Measurements from ENCODE around the gene TMPRSS9. TPM values are rescaled to one million over a fixed set of nuclear protein-coding genes. Genes with fewer than 3 reads are reported as not detected.
A peak's percentile ranks its signal among the peaks of the same experiment; 100 is the strongest.

TMPRSS9 gene
- total and polyA plus RNA-seq, 2 of the 13 experiments (the other 11 are each of a cell fraction or from before 2014, with no cell fraction given), result 2.5 to 5.2 TPM

DNA sequence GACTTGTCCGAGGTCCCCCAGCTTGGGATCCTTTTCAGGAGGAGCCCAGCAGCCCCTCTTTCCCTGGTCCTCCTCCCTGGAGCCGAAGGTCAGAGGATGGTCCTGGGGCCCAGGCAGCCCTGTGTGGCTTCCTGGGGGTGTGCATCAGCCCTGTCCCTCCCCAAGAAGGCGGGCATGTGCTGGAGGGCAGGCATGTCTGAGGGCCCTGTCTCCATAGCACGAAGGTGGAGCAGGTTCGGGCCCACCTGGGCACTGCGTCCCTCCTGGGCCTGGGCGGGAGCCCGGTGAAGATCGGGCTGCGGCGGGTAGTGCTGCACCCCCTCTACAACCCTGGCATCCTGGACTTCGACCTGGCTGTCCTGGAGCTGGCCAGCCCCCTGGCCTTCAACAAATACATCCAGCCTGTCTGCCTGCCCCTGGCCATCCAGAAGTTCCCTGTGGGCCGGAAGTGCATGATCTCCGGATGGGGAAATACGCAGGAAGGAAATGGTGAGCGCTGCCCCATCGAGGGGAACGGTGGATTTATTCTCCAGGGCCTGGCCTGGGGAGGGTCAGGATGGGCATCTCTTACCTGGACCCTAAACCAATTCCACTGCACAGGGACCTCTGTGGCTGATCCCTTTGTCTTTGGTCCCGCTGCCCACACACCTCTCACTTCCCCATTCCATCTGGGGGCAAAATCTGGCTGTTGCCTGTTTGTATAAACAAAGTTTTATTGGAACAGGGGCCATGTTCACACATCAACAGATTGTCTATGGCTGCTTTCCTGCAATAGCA lies 56.4 kb downstream of the TMPRSS9 start (continued):
- no peak for TF ChIP-seq TEAD2 (CRISPR knock-in tag; IDR thresholded peaks at IDR 0.05)
- TF ChIP-seq, protein P1, sequence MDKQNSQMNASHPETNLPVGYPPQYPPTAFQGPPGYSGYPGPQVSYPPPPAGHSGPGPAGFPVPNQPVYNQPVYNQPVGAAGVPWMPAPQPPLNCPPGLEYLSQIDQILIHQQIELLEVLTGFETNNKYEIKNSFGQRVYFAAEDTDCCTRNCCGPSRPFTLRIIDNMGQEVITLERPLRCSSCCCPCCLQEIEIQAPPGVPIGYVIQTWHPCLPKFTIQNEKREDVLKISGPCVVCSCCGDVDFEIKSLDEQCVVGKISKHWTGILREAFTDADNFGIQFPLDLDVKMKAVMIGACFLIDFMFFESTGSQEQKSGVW (CRISPR knock-in tag; IDR thresholded peaks at IDR 0.05; ENCODE audit: borderline replicate concordance), result no peak
- TF ChIP-seq, protein P2, sequence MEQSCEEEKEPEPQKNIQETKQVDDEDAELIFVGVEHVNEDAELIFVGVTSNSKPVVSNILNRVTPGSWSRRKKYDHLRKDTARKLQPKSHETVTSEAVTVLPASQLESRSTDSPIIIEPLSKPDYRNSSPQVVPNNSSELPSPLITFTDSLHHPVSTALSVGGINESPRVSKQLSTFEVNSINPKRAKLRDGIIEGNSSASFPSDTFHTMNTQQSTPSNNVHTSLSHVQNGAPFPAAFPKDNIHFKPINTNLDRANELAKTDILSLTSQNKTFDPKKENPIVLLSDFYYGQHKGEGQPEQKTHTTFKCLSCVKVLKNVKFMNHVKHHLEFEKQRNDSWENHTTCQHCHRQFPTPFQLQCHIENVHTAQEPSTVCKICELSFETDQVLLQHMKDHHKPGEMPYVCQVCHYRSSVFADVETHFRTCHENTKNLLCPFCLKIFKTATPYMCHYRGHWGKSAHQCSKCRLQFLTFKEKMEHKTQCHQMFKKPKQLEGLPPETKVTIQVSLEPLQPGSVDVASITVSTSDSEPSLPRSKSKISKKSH (CRISPR knock-in tag; IDR thresholded peaks at IDR 0.05; ENCODE audit: borderline replicate concordance), result no peak
- TF ChIP-seq ISX (CRISPR knock-in tag; conservative IDR thresholded peaks at IDR 0.05), result no peak
- TF ChIP-seq ZEB1 (IDR thresholded peaks at IDR 0.05; ENCODE audit: insufficient replicate concordance, low read depth), result no peak
- TF ChIP-seq, protein P3, sequence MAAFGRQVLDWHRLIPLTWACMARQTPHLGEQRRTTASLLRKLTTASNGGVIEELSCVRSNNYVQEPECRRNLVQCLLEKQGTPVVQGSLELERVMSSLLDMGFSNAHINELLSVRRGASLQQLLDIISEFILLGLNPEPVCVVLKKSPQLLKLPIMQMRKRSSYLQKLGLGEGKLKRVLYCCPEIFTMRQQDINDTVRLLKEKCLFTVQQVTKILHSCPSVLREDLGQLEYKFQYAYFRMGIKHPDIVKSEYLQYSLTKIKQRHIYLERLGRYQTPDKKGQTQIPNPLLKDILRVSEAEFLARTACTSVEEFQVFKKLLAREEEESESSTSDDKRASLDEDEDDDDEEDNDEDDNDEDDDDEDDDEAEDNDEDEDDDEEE (CRISPR knock-in tag; IDR thresholded peaks at IDR 0.05), result peak; percentile 48; the same call in 1 of the 2 replicates
- TF ChIP-seq PRPF4 (IDR thresholded peaks at IDR 0.05; ENCODE audit: low read depth, low read length, poor library complexity, severe bottlenecking), result no peak
- TF ChIP-seq CBFB (CRISPR knock-in tag; IDR thresholded peaks at IDR 0.05), result no peak
- no peak for TF ChIP-seq ZBTB21 (CRISPR knock-in tag; IDR thresholded peaks at IDR 0.05)
- TF ChIP-seq, protein P4, sequence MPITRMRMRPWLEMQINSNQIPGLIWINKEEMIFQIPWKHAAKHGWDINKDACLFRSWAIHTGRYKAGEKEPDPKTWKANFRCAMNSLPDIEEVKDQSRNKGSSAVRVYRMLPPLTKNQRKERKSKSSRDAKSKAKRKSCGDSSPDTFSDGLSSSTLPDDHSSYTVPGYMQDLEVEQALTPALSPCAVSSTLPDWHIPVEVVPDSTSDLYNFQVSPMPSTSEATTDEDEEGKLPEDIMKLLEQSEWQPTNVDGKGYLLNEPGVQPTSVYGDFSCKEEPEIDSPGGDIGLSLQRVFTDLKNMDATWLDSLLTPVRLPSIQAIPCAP (CRISPR knock-in tag; IDR thresholded peaks at IDR 0.05; ENCODE audit: low read depth), result no peak
- TF ChIP-seq, protein P5, sequence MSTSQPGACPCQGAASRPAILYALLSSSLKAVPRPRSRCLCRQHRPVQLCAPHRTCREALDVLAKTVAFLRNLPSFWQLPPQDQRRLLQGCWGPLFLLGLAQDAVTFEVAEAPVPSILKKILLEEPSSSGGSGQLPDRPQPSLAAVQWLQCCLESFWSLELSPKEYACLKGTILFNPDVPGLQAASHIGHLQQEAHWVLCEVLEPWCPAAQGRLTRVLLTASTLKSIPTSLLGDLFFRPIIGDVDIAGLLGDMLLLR (CRISPR knock-in tag; IDR thresholded peaks at IDR 0.05), result no peak
- TF ChIP-seq ZNF850 (CRISPR knock-in tag; conservative IDR thresholded peaks at IDR 0.05), result no peak
- TF ChIP-seq ZNF546 (CRISPR knock-in tag; conservative IDR thresholded peaks at IDR 0.05), result peak; percentile 77; the same call in 1 of the 2 replicates
- peak; percentile 89 for TF ChIP-seq THAP11 (CRISPR knock-in tag; IDR thresholded peaks at IDR 0.05)
- peak; percentile 85 for TF ChIP-seq PAF1 (CRISPR knock-in tag; IDR thresholded peaks at IDR 0.05)
- TF ChIP-seq, protein P6, sequence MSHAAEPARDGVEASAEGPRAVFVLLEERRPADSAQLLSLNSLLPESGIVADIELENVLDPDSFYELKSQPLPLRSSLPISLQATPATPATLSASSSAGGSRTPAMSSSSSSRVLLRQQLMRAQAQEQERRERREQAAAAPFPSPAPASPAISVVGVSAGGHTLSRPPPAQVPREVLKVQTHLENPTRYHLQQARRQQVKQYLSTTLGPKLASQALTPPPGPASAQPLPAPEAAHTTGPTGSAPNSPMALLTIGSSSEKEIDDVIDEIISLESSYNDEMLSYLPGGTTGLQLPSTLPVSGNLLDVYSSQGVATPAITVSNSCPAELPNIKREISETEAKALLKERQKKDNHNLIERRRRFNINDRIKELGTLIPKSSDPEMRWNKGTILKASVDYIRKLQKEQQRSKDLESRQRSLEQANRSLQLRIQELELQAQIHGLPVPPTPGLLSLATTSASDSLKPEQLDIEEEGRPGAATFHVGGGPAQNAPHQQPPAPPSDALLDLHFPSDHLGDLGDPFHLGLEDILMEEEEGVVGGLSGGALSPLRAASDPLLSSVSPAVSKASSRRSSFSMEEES (CRISPR knock-in tag; IDR thresholded peaks at IDR 0.05), result peak; percentile 53; the same call in 1 of the 2 replicates
- TF ChIP-seq, protein P7, sequence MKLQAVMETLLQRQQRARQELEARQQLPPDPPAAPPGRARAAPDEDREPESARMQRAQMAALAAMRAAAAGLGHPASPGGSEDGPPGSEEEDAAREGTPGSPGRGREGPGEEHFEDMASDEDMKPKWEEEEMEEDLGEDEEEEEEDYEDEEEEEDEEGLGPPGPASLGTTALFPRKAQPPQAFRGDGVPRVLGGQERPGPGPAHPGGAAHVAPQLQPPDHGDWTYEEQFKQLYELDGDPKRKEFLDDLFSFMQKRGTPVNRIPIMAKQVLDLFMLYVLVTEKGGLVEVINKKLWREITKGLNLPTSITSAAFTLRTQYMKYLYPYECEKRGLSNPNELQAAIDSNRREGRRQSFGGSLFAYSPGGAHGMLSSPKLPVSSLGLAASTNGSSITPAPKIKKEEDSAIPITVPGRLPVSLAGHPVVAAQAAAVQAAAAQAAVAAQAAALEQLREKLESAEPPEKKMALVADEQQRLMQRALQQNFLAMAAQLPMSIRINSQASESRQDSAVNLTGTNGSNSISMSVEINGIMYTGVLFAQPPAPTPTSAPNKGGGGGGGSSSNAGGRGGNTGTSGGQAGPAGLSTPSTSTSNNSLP (IDR thresholded peaks at IDR 0.05; ENCODE audit: low read depth, low read length), result no peak
- peak; percentile 78 for TF ChIP-seq IRF2 (CRISPR knock-in tag; IDR thresholded peaks at IDR 0.05)
